GM23248 (cell line): ENCODE data around the gene PRDM1. TPM values are rescaled to one million over a fixed set of nuclear protein-coding genes. Genes with fewer than 3 reads are reported as not detected.
A peak's percentile ranks its signal among the peaks of the same experiment; 100 is the strongest.

ENCODE experiments used
- DNase-seq: peaks from one replicate; pipeline ENCODE4 v3.0.0-alpha.2; 2015
- H2AFZ ChIP-seq: fragments of 200-600 bp; sonication (generic); 2 replicates; pipeline ENCODE4 v1.6.1; 2016; ENCODE audit warnings: antibody characterized with exemption
- H3F3A ChIP-seq: fragments of 200-600 bp; sonication (generic); 2 replicates; pipeline ENCODE4 v1.6.1; 2016; ENCODE audit warnings: mild to moderate bottlenecking, antibody characterized with exemption, mixed run types; ENCODE audit not compliant: insufficient read depth
- H3K27ac ChIP-seq: fragments of 200-600 bp; sonication (generic); 2 replicates; pipeline ENCODE4 v1.5.1; 2016; ENCODE audit warnings: mild to moderate bottlenecking
- H3K27me3 ChIP-seq: fragments of 200-600 bp; sonication (generic); replicated peaks from 2 replicates; pipeline ENCODE4 v1.6.1; 2016; ENCODE audit warnings: mild to moderate bottlenecking; ENCODE audit not compliant: insufficient read depth
- H3K36me3 ChIP-seq: fragments of 200-600 bp; sonication (generic); 2 replicates; pipeline ENCODE4 v1.6.1; 2016; ENCODE audit warnings: low read depth, mild to moderate bottlenecking
- H3K4me1 ChIP-seq: fragments of 200-600 bp; sonication (generic); 2 replicates; pipeline ENCODE4 v1.6.1; 2016; ENCODE audit warnings: mild to moderate bottlenecking; ENCODE audit not compliant: insufficient read depth
- H3K4me2 ChIP-seq: fragments of 200-600 bp; sonication (generic); one replicate; pipeline ENCODE4 v1.6.1; 2016; ENCODE audit warnings: mild to moderate bottlenecking; ENCODE audit not compliant: unreplicated experiment
- H3K4me3 ChIP-seq: fragments of 200-600 bp; sonication (generic); 2 replicates; pipeline ENCODE4 v1.5.1; 2016; ENCODE audit warnings: mild to moderate bottlenecking
- H3K79me2 ChIP-seq: fragments of 200-600 bp; sonication (generic); 2 replicates; pipeline ENCODE4 v1.6.1; 2016; ENCODE audit warnings: mild to moderate bottlenecking; ENCODE audit not compliant: insufficient read depth
- H3K9ac ChIP-seq: fragments of 200-600 bp; sonication (generic); 2 replicates; pipeline ENCODE4 v1.6.1; 2016; ENCODE audit warnings: mild to moderate bottlenecking
- H3K9me2 ChIP-seq: fragments of 200-600 bp; sonication (generic); 2 replicates; pipeline ENCODE4 v1.6.1; 2016; ENCODE audit warnings: mixed run types, mild to moderate bottlenecking, moderate library complexity; ENCODE audit not compliant: insufficient read depth
- H3K9me3 ChIP-seq: fragments of 200-600 bp; sonication (generic); one replicate; pipeline ENCODE4 v1.6.1; 2017; ENCODE audit warnings: low read depth
- H4K20me1 ChIP-seq: fragments of 200-600 bp; sonication (generic); 2 replicates; pipeline ENCODE4 v1.6.0; 2016; ENCODE audit not compliant: insufficient read depth
- EZH2 ChIP-seq: fragments of 200-600 bp; sonication (generic); IDR thresholded peaks from 2 replicates; pipeline ENCODE4 v1.6.1; 2018; ENCODE audit warnings: antibody characterized with exemption, mild to moderate bottlenecking; ENCODE audit not compliant: insufficient read depth, poor library complexity, severe bottlenecking
- EZH2phosphoT487 ChIP-seq: fragments of 200-600 bp; sonication (generic); IDR thresholded peaks from 2 replicates; pipeline ENCODE4 v1.6.1; 2018; ENCODE audit warnings: antibody characterized with exemption, moderate library complexity, mild to moderate bottlenecking, low read depth; ENCODE audit not compliant: insufficient read depth
- WGBS, 2 experiments: methylation state at CpG; one replicate each; pipeline ENCODE4 v1.1.6; 2015 to 2017; ENCODE audit warnings: low lambda C conversion rate in 2 of 2, low coverage in 1 of 2; ENCODE audit errors: missing lambda C conversion rate in 2 of 2; 5-methylcytosine and 5-hydroxymethylcytosine counted together
- in situ Hi-C: fragments of 300-500 bp; cut with MboI; formaldehyde crosslinking; loops from 2 replicates; pipeline ENCODE4 v1.15.0; 2020
- polyA plus RNA-seq: library from polyadenylated mRNA; unstranded; fragments of >200 nt; fragmentation: Nextera tagmentation; extraction: Ambion mirVana; gene quantifications from 2 replicates; pipeline ENCODE4 v1.2.1, GENCODE V29; 2016
- total RNA-seq: library from RNA; depleted of rRNA; stranded (reverse); fragments of >200 nt; shearing (Covaris generic); gene quantifications from 2 replicates; pipeline ENCODE4 v1.2.3, GENCODE V29; 2014

Gene PRDM1
- total and polyA plus RNA-seq, 2 experiments from 2014 or later: 2.7 to 3.9 TPM

DNA sequence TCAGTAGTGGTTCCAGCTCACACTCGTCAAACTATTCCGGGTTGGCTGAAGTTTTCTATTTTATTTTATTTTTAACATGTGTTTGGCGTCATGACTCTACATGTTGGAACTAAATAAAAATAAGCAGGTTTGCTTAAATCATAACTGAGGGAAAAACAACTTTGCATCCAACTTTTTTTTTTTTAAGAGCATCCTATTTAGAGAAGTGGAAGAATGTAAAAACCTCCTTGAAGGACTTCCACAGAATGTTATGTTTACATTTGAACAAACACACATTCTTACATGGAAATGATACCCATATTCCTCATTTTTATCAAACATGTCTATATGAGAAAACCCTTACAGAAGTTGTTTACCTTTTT lies 659 bp downstream of the PRDM1 start:
- no peaks in the 10 kb centered on the region for H3K9me3 ChIP-seq
- WGBS, 2 experiments: 1% methylated on average over 3 of the region's 3 CpGs
- H3K9ac ChIP-seq: peak overlapping the region; percentile 75
- H3K4me2 ChIP-seq: peak overlapping the region; percentile 98
- H3K9me2 ChIP-seq: no peaks in the 10 kb centered on the region
- H3K36me3 ChIP-seq: no peaks in the 10 kb centered on the region
- no peak for TF ChIP-seq EZH2phosphoT487
- TF ChIP-seq EZH2: no peak
- peaks cover 54% of the 10 kb centered on the region for H3K79me2 ChIP-seq
- peak; percentile 27 for DNase-seq
- peak overlapping the region; percentile 91 for H2AFZ ChIP-seq
- H3K4me1 ChIP-seq: peaks cover 66% of the 10 kb centered on the region
- H4K20me1 ChIP-seq: no peaks in the 10 kb centered on the region
- no peaks in the 10 kb centered on the region for H3K27me3 ChIP-seq
- H3F3A ChIP-seq: peaks cover 53% of the 10 kb centered on the region
- H3K27ac ChIP-seq: peak overlapping the region; percentile 75
- H3K4me3 ChIP-seq: peak overlapping the region; percentile 93
- in situ Hi-C loops: loop anchor here (25.0 kb wide), 1 partner anchor 599 kb away; no protein-coding TSS in a partner anchor

DNA sequence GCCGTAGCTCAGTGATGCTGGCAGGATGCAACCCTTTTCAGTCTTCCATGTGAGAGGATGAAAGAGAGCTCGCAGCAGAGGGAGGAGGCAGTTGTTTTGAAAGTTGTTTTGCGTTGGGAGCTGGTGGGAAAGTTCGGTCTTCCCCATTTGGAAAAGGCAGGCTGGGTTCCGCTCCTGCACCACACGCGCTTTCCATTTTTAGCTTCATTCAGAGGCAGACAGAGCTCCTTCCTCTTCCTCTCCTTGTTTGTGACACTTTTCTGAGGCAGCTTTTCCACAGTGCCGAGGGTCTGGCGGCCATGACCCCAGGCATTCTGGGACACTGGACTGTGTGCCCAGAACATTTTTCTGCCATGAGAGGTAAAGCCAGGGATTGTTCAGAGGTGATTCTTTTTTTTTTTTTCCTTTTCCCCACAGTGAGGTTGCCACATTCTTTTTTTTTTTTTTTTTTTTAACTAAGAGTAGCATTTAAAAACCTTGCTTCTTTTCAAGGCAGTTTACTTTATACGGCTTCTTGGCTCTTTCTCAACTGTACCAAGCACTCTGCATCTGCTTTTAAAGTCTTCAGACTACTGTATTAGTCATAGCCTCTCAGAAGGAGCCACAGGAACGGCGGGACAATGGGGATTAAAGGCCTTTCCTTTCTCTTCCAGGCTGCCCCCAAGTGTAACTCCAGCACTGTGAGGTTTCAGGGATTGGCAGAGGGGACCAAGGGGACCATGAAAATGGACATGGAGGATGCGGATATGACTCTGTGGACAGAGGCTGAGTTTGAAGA lies 1.6 kb downstream of the PRDM1 start:
- H3K9me3 ChIP-seq: no peaks in the 10 kb centered on the region
- in situ Hi-C loops: loop anchor here (25.0 kb wide), 1 partner anchor 600 kb away; no protein-coding TSS in a partner anchor
- H3K4me3 ChIP-seq: peak overlapping the region; percentile 93
- peaks cover 63% of the 10 kb centered on the region for H3K79me2 ChIP-seq
- peaks cover 50% of the 10 kb centered on the region for H3F3A ChIP-seq
- TF ChIP-seq EZH2 (no peak), EZH2phosphoT487 (no peak)
- no peaks in the 10 kb centered on the region for H4K20me1 ChIP-seq
- no peaks in the 10 kb centered on the region for H3K27me3 ChIP-seq
- WGBS, 2 experiments: 1 to 2% methylated on average over 13 of the region's 13 CpGs
- H3K4me1 ChIP-seq: peaks cover 60% of the 10 kb centered on the region
- no peaks in the 10 kb centered on the region for H3K9me2 ChIP-seq
- DNase-seq: peak; percentile 88
- H3K27ac ChIP-seq: peak overlapping the region; percentile 75
- H3K36me3 ChIP-seq: no peaks in the 10 kb centered on the region
- peak overlapping the region; percentile 98 for H3K4me2 ChIP-seq
- peak overlapping the region; percentile 75 for H3K9ac ChIP-seq
- peak overlapping the region; percentile 91 for H2AFZ ChIP-seq

DNA sequence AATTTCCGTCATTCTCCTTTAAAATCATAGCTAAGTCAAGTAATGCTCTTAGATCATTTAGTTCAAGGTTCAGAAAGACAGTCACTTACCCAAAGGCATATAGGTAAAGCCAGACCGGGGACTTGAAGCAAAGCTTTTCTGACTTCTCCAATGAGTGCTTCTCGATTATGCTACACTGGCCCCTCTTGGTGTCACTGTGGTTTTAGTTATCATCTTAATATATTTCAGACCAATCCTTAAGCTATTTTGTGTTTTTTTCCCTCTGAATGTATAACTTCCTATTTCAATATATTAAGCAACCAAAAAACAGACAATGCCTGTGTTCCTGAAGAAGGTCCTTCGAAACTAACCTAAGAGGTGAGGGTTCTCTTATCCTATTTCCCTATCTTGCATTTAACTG lies 3.9 kb downstream of the PRDM1 start:
- 75 to 80% methylated on average over 4 of the region's 4 CpGs for WGBS, 2 experiments
- Histone ChIP-seq H3K4me1 (peaks cover 48% of the 10 kb centered on the region), H3K79me2 (peaks cover 86% of the 10 kb centered on the region), H3K9me3 (no peaks in the 10 kb centered on the region), H3K9ac (peak overlapping the region; percentile 75), H3F3A (peaks cover 33% of the 10 kb centered on the region), H2AFZ (peak overlapping the region; percentile 91), H3K27ac (no peak overlapping the region), H3K36me3 (no peaks in the 10 kb centered on the region), H3K9me2 (no peaks in the 10 kb centered on the region), H3K4me3 (peak overlapping the region; percentile 93), H4K20me1 (no peaks in the 10 kb centered on the region), H3K27me3 (no peaks in the 10 kb centered on the region), H3K4me2 (peak overlapping the region; percentile 98)
- in situ Hi-C loops: loop anchor here (25.0 kb wide), 1 partner anchor 603 kb away; no protein-coding TSS in a partner anchor
- TF ChIP-seq EZH2phosphoT487: no peak
- peak; percentile 57 for DNase-seq

DNA sequence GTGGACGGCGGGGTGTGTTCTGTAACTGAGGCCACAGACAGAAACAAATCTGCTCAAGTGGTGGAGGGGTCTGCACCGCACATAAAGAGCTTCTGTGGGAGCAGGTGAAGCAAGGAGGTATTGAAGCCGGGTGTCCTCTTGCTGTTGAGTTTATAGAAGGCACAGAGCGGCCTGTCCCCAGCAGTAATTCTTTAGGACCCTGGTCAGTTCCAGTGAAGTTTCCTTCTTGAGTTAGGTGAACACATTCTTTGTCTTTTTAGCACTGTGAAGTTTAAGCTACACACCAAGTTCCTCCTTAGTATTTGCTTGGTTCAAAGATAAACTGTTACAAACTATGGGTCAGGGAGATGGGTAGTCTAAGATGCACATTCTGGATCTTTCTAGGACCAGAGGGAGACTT lies 6.1 kb downstream of the PRDM1 start:
- in situ Hi-C loops: loop anchor here (25.0 kb wide), 1 partner anchor 605 kb away; no protein-coding TSS in a partner anchor
- peaks cover 85% of the 10 kb centered on the region for H3K79me2 ChIP-seq
- 94 to 98% methylated on average over 5 of the region's 5 CpGs for WGBS, 2 experiments

More for the DNA sequence above, 6.1 kb downstream of the PRDM1 start:
- Histone ChIP-seq H3K9me2 (no peaks in the 10 kb centered on the region), H3K9me3 (no peaks in the 10 kb centered on the region), H2AFZ (no peak overlapping the region), H3K4me1 (peaks cover 44% of the 10 kb centered on the region), H3K27me3 (no peaks in the 10 kb centered on the region), H3F3A (peaks cover 38% of the 10 kb centered on the region), H4K20me1 (no peaks in the 10 kb centered on the region), H3K4me3 (no peak overlapping the region), H3K9ac (no peak overlapping the region), H3K36me3 (peaks cover 7% of the 10 kb centered on the region; the same call in 1 of the 2 replicates), H3K27ac (no peak overlapping the region), H3K4me2 (no peak overlapping the region)
- no peak for TF ChIP-seq EZH2
- TF ChIP-seq EZH2phosphoT487: no peak
- DNase-seq: no peak
